HG02623 (cell line): ENCODE measurements around the gene ZNF684.
"Not testable (repeated sequence)": the region's sequence is repeated elsewhere in the genome, so short reads cannot be mapped to it uniquely, and the experiment has no call there.

Source experiments
- ATAC-seq: cut with Tn5 transposase; IDR thresholded peaks from one replicate; pipeline ENCODE4 v1.9.1; 2021; ENCODE audit warnings: moderate library complexity; ENCODE audit not compliant: unreplicated experiment

Gene ZNF684

GRCh38 chr1:40567825-40568224 lies 36.4 kb downstream of the ZNF684 start:
- ATAC-seq: no peak

- not testable (repeated sequence) for ATAC-seq
Observed at GRCh38 chr1:40574805-40575204, 43.4 kb downstream of the ZNF684 start.

GRCh38 chr1:40575336-40575735 lies 43.9 kb downstream of the ZNF684 start:
- no peak for ATAC-seq

- ATAC-seq: no peak
Observed at GRCh38 chr1:40582116-40582515, 50.7 kb downstream of the ZNF684 start.

GRCh38 chr1:40583980-40584379 lies 52.5 kb downstream of the ZNF684 start:
- ATAC-seq: no peak

GRCh38 chr1:40588586-40588985 lies 57.1 kb downstream of the ZNF684 start:
- no peak for ATAC-seq

- ATAC-seq: no peak
Observed at GRCh38 chr1:40592107-40592803, 60.8 kb downstream of the ZNF684 start.

- ATAC-seq: no peak
Observed at GRCh38 chr1:40593449-40594186, 62.2 kb downstream of the ZNF684 start.

GRCh38 chr1:40594187-40594531 lies 62.7 kb downstream of the ZNF684 start:
- no peak for ATAC-seq

GRCh38 chr1:40595623-40596022 lies 64.2 kb downstream of the ZNF684 start:
- no peak for ATAC-seq
